Type B pancreatic cell (in vitro differentiated cells): ENCODE measurements around the gene FBP1. TPM values are rescaled to one million over a fixed set of nuclear protein-coding genes. Genes with fewer than 3 reads are reported as not detected.

Source experiments
- DNase-seq: peaks from one replicate; pipeline ENCODE4 v3.0.0; 2021; ENCODE audit warnings: mixed read lengths; ENCODE audit not compliant: unreplicated experiment; ENCODE audit errors: extremely low spot score
- H3K27ac Mint-ChIP-seq: 2 replicates; pipeline ENCODE4 v1.8.0; 2021; ENCODE audit warnings: mild to moderate bottlenecking, mixed read lengths
- H3K27me3 Mint-ChIP-seq: 2 replicates; pipeline ENCODE4 v1.8.0; 2021; ENCODE audit warnings: mixed read lengths
- H3K36me3 Mint-ChIP-seq: 2 replicates; pipeline ENCODE4 v1.8.0; 2021; ENCODE audit warnings: mixed read lengths
- H3K4me1 Mint-ChIP-seq: one replicate; pipeline ENCODE4 v1.8.0; 2021; ENCODE audit warnings: mixed read lengths; ENCODE audit not compliant: unreplicated experiment
- H3K4me3 Mint-ChIP-seq: 2 replicates; pipeline ENCODE4 v1.8.0; 2021; ENCODE audit warnings: mild to moderate bottlenecking, mixed read lengths
- H3K9me3 Mint-ChIP-seq: 2 replicates; pipeline ENCODE4 v1.8.0; 2021; ENCODE audit warnings: mixed read lengths
- CTCF ChIP-seq: fragments of 200-600 bp; sonication (generic); conservative IDR thresholded peaks from 2 replicates; pipeline ENCODE4 v1.5.0; 2021; ENCODE audit warnings: antibody characterized with exemption, mild to moderate bottlenecking
- total RNA-seq: library from RNA; stranded (reverse); gene quantifications from 2 replicates; pipeline ENCODE4 v1.2.1, GENCODE V29; 2021; ENCODE audit warnings: low replicate concordance

The FBP1 gene
- total RNA-seq, 1 donor from 2014 or later: 25.9 TPM

GRCh38 chr9:94627287-94627686, 12.0 kb downstream of the FBP1 start:
- peaks cover 28% of the 10 kb centered on the region for H3K4me1 Mint-ChIP-seq
- DNase-seq: no peak
- TF ChIP-seq CTCF: no peak
- no peaks in the 10 kb centered on the region for H3K9me3 Mint-ChIP-seq
- no peaks in the 10 kb centered on the region for H3K36me3 Mint-ChIP-seq
- no peaks in the 10 kb centered on the region for H3K27me3 Mint-ChIP-seq
- H3K27ac Mint-ChIP-seq: no peak overlapping the region
- no peak overlapping the region for H3K4me3 Mint-ChIP-seq

- Mint-ChIP-seq H3K4me3 (no peak overlapping the region), H3K36me3 (no peaks in the 10 kb centered on the region), H3K27me3 (no peaks in the 10 kb centered on the region), H3K9me3 (no peaks in the 10 kb centered on the region), H3K27ac (no peak overlapping the region), H3K4me1 (peaks cover 14% of the 10 kb centered on the region)
- no peak for TF ChIP-seq CTCF
- DNase-seq: no peak
Measured at GRCh38 chr9:94625835-94626234, 13.5 kb downstream of the FBP1 start.

- no peaks in the 10 kb centered on the region for H3K27me3 Mint-ChIP-seq
- peaks cover 4% of the 10 kb centered on the region for H3K9me3 Mint-ChIP-seq
- no peak for TF ChIP-seq CTCF
- peaks cover 11% of the 10 kb centered on the region for H3K4me1 Mint-ChIP-seq
- no peak for DNase-seq
- no peak overlapping the region for H3K4me3 Mint-ChIP-seq
- peak overlapping the region; percentile 80 for H3K27ac Mint-ChIP-seq
- H3K36me3 Mint-ChIP-seq: no peaks in the 10 kb centered on the region
Measured at GRCh38 chr9:94624629-94625028, 14.7 kb downstream of the FBP1 start.

- Mint-ChIP-seq H3K27me3 (no peaks in the 10 kb centered on the region), H3K4me3 (no peak overlapping the region), H3K27ac (no peak overlapping the region), H3K4me1 (peaks cover 17% of the 10 kb centered on the region), H3K36me3 (no peaks in the 10 kb centered on the region), H3K9me3 (peaks cover 4% of the 10 kb centered on the region)
- TF ChIP-seq CTCF: peak; percentile 69
- DNase-seq: no peak
Measured at GRCh38 chr9:94623253-94623652, 16.1 kb downstream of the FBP1 start.

- H3K4me1 Mint-ChIP-seq: peaks cover 17% of the 10 kb centered on the region
- no peak for TF ChIP-seq CTCF
- H3K36me3 Mint-ChIP-seq: no peaks in the 10 kb centered on the region
- DNase-seq: no peak
- H3K9me3 Mint-ChIP-seq: peaks cover 4% of the 10 kb centered on the region
- no peak overlapping the region for H3K4me3 Mint-ChIP-seq
- H3K27me3 Mint-ChIP-seq: no peaks in the 10 kb centered on the region
- H3K27ac Mint-ChIP-seq: no peak overlapping the region
Measured at GRCh38 chr9:94622087-94622800, 17.1 kb downstream of the FBP1 start.
